ENCODE measurements around the gene LRRC32. TPM values are rescaled to one million over a fixed set of nuclear protein-coding genes. Genes with fewer than 3 reads are reported as not detected.

The LRRC32 gene
- polyA plus RNA-seq, 2 donors: 8.1 to 8.5 TPM

GRCh38 chr11:76709756-76710155 lies 39.2 kb upstream of the LRRC32 start:
- H3K27ac ChIP-seq (ENCODE audit: low read depth in 2 of 2, low read length in 1 of 2): no peak overlapping the region
- WGBS, 2 donors: 68 to 87% methylated on average over 4 of the region's 4 CpGs

GRCh38 chr11:76708972-76709660 lies 38.6 kb upstream of the LRRC32 start:
- 85 to 88% methylated on average over 8 of the region's 8 CpGs for WGBS, 2 donors
- H3K27ac ChIP-seq (ENCODE audit: low read depth in 2 of 2, low read length in 1 of 2): no peak overlapping the region
- H3K27me3 ChIP-seq (ENCODE audit: control insufficient read depth in 1 of 2, insufficient read depth in 2 of 2, low read length in 2 of 2): no peaks in the 10 kb centered on the region
- no peaks in the 10 kb centered on the region for H3K4me1 ChIP-seq (ENCODE audit: control insufficient read depth in 2 of 2, insufficient read depth in 2 of 2, low read length in 1 of 2)
- peaks cover 0 to 4% of the 10 kb centered on the region in 2 donors for H3K9me3 ChIP-seq (ENCODE audit: control insufficient read depth in 2 of 2, insufficient read depth in 1 of 2, low read depth in 1 of 2, low read length in 1 of 2)
- H3K4me3 ChIP-seq (ENCODE audit: low read depth in 1 of 2, low read length in 2 of 2): no peak overlapping the region
- no peaks in the 10 kb centered on the region for H3K36me3 ChIP-seq (ENCODE audit: control insufficient read depth in 2 of 2, insufficient read depth in 2 of 2, low read length in 1 of 2)

More at GRCh38 chr11:76709756-76710155, 39.2 kb upstream of the LRRC32 start:
- Histone ChIP-seq H3K4me3 (ENCODE audit: low read depth in 1 of 2, low read length in 2 of 2) (no peak overlapping the region), H3K9me3 (ENCODE audit: control insufficient read depth in 2 of 2, insufficient read depth in 1 of 2, low read depth in 1 of 2, low read length in 1 of 2) (peaks cover 0 to 4% of the 10 kb centered on the region in 2 donors), H3K4me1 (ENCODE audit: control insufficient read depth in 2 of 2, insufficient read depth in 2 of 2, low read length in 1 of 2) (no peaks in the 10 kb centered on the region), H3K36me3 (ENCODE audit: control insufficient read depth in 2 of 2, insufficient read depth in 2 of 2, low read length in 1 of 2) (no peaks in the 10 kb centered on the region), H3K27me3 (ENCODE audit: control insufficient read depth in 1 of 2, insufficient read depth in 2 of 2, low read length in 2 of 2) (no peaks in the 10 kb centered on the region)

DNA sequence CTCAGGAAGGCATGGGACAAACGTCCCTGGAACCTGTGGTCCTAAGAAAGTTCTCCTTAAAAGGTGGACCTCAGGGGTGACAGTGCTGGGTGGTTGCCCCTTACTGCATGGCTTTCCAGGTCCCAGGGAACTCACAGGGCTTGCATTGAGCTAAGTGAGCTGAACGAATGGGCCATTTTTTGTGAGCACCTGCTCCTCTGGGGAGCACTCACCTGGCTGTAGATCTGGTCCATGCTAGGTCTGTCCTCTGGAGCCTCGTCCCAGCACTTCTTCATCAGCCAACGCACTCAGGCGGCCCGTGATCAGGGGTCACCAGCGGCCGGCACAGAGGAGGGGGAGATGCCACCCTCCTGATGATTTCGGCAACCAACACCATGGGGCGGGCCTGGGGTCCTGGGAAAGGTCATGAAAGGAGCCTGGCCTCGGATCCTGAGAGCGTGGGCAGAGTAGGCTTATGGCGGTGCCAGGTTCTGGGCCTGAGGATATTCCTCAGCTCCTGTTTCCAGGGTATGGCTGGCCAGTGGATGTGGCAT lies 36.8 kb upstream of the LRRC32 start:
- 87 to 88% methylated on average over 13 of the region's 13 CpGs for WGBS, 2 donors
- H3K4me1 ChIP-seq (ENCODE audit: control insufficient read depth in 2 of 2, insufficient read depth in 2 of 2, low read length in 1 of 2): no peaks in the 10 kb centered on the region
- H3K36me3 ChIP-seq (ENCODE audit: control insufficient read depth in 2 of 2, insufficient read depth in 2 of 2, low read length in 1 of 2): no peaks in the 10 kb centered on the region

GRCh38 chr11:76706667-76707066 lies 36.1 kb upstream of the LRRC32 start:
- Histone ChIP-seq H3K9me3 (ENCODE audit: control insufficient read depth in 2 of 2, insufficient read depth in 1 of 2, low read depth in 1 of 2, low read length in 1 of 2) (peaks cover 0 to 4% of the 10 kb centered on the region in 2 donors), H3K36me3 (ENCODE audit: control insufficient read depth in 2 of 2, insufficient read depth in 2 of 2, low read length in 1 of 2) (no peaks in the 10 kb centered on the region), H3K27ac (ENCODE audit: low read depth in 2 of 2, low read length in 1 of 2) (no peak overlapping the region), H3K4me3 (ENCODE audit: low read depth in 1 of 2, low read length in 2 of 2) (no peak overlapping the region), H3K27me3 (ENCODE audit: control insufficient read depth in 1 of 2, insufficient read depth in 2 of 2, low read length in 2 of 2) (no peaks in the 10 kb centered on the region), H3K4me1 (ENCODE audit: control insufficient read depth in 2 of 2, insufficient read depth in 2 of 2, low read length in 1 of 2) (no peaks in the 10 kb centered on the region)
- 63 to 70% methylated on average over 5 of the region's 5 CpGs for WGBS, 2 donors

More for the DNA sequence above, 36.8 kb upstream of the LRRC32 start:
- Histone ChIP-seq H3K27me3 (ENCODE audit: control insufficient read depth in 1 of 2, insufficient read depth in 2 of 2, low read length in 2 of 2) (no peaks in the 10 kb centered on the region), H3K27ac (ENCODE audit: low read depth in 2 of 2, low read length in 1 of 2) (no peak overlapping the region), H3K9me3 (ENCODE audit: control insufficient read depth in 2 of 2, insufficient read depth in 1 of 2, low read depth in 1 of 2, low read length in 1 of 2) (peaks cover 0 to 4% of the 10 kb centered on the region in 2 donors), H3K4me3 (ENCODE audit: low read depth in 1 of 2, low read length in 2 of 2) (no peak overlapping the region)

- WGBS, 2 donors: 92 to 94% methylated on average over 5 of the region's 5 CpGs
- H3K27me3 ChIP-seq (ENCODE audit: control insufficient read depth in 1 of 2, insufficient read depth in 2 of 2, low read length in 2 of 2): no peaks in the 10 kb centered on the region
- H3K36me3 ChIP-seq (ENCODE audit: control insufficient read depth in 2 of 2, insufficient read depth in 2 of 2, low read length in 1 of 2): no peaks in the 10 kb centered on the region
- H3K4me3 ChIP-seq (ENCODE audit: low read depth in 1 of 2, low read length in 2 of 2): no peak overlapping the region
- no peaks in the 10 kb centered on the region for H3K4me1 ChIP-seq (ENCODE audit: control insufficient read depth in 2 of 2, insufficient read depth in 2 of 2, low read length in 1 of 2)
- H3K9me3 ChIP-seq (ENCODE audit: control insufficient read depth in 2 of 2, insufficient read depth in 1 of 2, low read depth in 1 of 2, low read length in 1 of 2): peaks cover 0 to 4% of the 10 kb centered on the region in 2 donors
- no peak overlapping the region for H3K27ac ChIP-seq (ENCODE audit: low read depth in 2 of 2, low read length in 1 of 2)
Observed at GRCh38 chr11:76705826-76706225, 35.3 kb upstream of the LRRC32 start.

DNA sequence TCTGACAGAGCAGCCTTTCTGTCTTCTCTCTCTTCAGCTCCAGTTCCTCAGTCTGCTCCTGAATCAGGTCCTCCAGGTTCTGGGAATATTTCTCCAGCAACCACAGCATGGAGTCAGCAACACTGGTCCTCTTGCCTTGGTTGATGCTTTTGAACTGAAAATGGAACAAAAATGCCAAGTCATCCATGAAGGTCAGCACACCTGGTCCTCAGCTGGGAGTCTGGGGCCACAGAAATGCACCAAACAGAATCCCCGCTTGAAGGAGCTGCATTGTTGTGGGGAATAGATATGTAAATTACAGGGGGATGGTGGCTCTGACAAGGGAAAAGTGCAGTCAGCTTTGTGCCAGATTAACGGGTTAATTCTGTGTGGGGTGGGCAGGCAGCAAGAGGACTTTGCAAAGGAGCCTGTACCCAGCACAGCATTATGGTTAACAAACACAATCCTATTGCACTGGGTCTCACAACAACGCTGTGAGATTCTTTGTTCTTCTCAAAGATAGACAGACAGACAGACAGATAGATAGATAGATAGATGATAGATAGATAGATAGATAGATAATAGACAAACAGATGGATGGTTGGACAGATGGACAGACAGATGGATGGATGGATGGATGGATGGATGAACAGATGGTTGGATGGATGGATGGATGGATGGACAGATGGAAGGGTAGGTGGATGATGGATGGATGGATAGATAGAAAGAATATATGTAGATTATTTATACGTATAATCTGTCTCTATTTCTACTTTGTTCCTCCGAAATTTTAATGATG lies 33.8 kb upstream of the LRRC32 start:
- 69% methylated on average over 5 of the region's 5 CpGs for WGBS, 2 donors
- no peak overlapping the region for H3K4me3 ChIP-seq (ENCODE audit: low read depth in 1 of 2, low read length in 2 of 2)
- no peaks in the 10 kb centered on the region for H3K36me3 ChIP-seq (ENCODE audit: control insufficient read depth in 2 of 2, insufficient read depth in 2 of 2, low read length in 1 of 2)
- no peak overlapping the region for H3K27ac ChIP-seq (ENCODE audit: low read depth in 2 of 2, low read length in 1 of 2)
- peaks cover 0 to 4% of the 10 kb centered on the region in 2 donors for H3K9me3 ChIP-seq (ENCODE audit: control insufficient read depth in 2 of 2, insufficient read depth in 1 of 2, low read depth in 1 of 2, low read length in 1 of 2)
- H3K4me1 ChIP-seq (ENCODE audit: control insufficient read depth in 2 of 2, insufficient read depth in 2 of 2, low read length in 1 of 2): no peaks in the 10 kb centered on the region
- no peaks in the 10 kb centered on the region for H3K27me3 ChIP-seq (ENCODE audit: control insufficient read depth in 1 of 2, insufficient read depth in 2 of 2, low read length in 2 of 2)

DNA sequence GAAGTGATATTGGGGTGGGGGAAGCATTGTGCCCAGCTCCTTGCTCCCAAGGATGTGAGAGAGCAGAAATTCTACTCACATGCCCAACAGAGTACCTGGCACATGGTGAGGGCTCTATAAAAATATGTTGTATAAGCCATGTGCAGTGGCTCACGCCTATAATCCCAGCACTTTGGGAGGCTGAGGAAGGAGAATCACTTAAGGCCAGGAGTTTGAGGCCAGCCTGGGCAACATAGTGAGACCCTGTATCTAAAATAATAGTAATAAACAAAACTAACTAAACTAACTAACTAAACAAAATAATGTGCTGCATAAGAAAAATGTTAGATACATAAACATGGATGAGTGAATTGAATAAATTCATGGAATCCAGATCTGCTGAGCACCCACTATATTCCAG lies 33.2 kb upstream of the LRRC32 start:
- Histone ChIP-seq H3K27ac (ENCODE audit: low read depth in 2 of 2, low read length in 1 of 2) (no peak overlapping the region), H3K36me3 (ENCODE audit: control insufficient read depth in 2 of 2, insufficient read depth in 2 of 2, low read length in 1 of 2) (no peaks in the 10 kb centered on the region), H3K9me3 (ENCODE audit: control insufficient read depth in 2 of 2, insufficient read depth in 1 of 2, low read depth in 1 of 2, low read length in 1 of 2) (peaks cover 0 to 4% of the 10 kb centered on the region in 2 donors), H3K4me1 (ENCODE audit: control insufficient read depth in 2 of 2, insufficient read depth in 2 of 2, low read length in 1 of 2) (no peaks in the 10 kb centered on the region), H3K27me3 (ENCODE audit: control insufficient read depth in 1 of 2, insufficient read depth in 2 of 2, low read length in 2 of 2) (no peaks in the 10 kb centered on the region), H3K4me3 (ENCODE audit: low read depth in 1 of 2, low read length in 2 of 2) (no peak overlapping the region)
- WGBS, 2 donors: 93 to 95% methylated on average over 1 of the region's 1 CpG

DNA sequence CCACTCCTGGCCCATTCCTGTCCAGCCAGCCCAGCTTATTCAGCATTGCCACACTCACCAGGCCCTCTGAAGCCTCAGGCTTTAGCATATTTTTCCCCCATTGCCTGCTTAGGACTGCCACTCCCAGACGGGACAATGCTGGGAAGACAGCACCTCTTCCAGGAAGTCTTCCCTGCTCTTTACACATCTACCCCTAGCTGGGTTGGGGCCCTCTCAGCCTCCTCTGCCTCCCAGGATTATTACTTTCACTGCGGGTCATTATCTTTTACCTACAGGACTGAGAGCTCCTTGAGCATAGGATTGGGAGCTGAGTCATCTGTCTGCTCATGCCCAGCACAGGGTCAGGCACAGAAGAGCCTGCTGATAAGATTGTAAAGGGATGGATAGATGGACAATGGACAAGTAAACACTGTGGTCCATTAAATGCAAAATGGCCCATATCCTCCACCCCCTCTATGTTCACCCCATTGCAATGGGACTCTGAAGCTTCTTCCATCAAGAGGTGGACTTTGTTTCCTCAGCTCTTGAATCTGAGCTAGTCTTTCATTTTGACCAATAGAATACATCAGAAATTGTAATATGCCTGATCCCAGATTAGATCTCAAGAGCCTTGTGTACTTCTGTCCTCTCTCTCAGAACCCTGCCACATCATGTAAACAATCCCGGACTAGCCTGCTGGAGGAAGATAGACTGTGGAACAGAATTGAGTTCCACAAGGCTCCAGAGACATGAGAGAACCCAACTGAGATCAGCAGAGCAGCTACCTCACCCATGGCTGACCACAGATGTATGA lies 32.0 kb upstream of the LRRC32 start:
- H3K36me3 ChIP-seq (ENCODE audit: control insufficient read depth in 2 of 2, insufficient read depth in 2 of 2, low read length in 1 of 2): no peaks in the 10 kb centered on the region
- no peaks in the 10 kb centered on the region for H3K4me1 ChIP-seq (ENCODE audit: control insufficient read depth in 2 of 2, insufficient read depth in 2 of 2, low read length in 1 of 2)
- H3K27me3 ChIP-seq (ENCODE audit: control insufficient read depth in 1 of 2, insufficient read depth in 2 of 2, low read length in 2 of 2): no peaks in the 10 kb centered on the region
- peaks cover 0 to 4% of the 10 kb centered on the region in 2 donors for H3K9me3 ChIP-seq (ENCODE audit: control insufficient read depth in 2 of 2, insufficient read depth in 1 of 2, low read depth in 1 of 2, low read length in 1 of 2)
- no peak overlapping the region for H3K4me3 ChIP-seq (ENCODE audit: low read depth in 1 of 2, low read length in 2 of 2)
- WGBS, 2 donors: 73 to 78% methylated on average over 3 of the region's 3 CpGs
- no peak overlapping the region for H3K27ac ChIP-seq (ENCODE audit: low read depth in 2 of 2, low read length in 1 of 2)

DNA sequence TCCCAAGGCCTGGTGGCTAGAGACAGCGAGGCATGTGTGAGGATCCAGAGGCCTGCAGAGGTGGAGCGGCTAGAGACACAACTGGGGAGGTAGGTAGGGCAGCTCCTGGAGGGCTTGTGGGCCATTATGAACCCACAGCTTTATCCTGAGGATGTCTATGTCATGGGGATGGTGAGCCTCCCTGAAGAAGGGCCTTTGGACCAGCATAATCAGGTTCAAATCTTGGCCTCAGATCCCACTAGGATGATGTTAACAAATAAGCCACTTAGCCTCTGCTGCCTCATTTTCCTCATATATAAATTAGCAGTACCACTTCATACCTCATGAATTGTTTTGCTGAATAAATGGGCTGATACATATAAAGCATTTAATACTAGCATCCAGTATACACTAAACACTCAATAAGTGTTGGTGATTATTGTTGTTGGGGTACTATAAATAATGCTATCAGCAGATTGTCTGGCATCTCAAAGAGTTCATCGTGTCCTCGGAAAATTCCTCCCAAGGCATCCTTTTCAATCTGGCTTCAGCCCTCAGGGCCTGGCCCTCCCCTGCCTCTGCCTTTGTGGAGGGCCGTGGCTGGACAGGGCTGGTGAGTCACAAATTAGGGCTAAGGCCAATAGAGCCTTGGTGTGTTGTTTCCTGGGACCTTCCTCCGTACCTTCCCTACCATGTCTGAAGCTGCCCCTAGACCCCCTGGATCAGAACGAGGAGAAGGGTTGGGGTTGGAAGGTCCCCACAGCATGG lies 30.9 kb upstream of the LRRC32 start:
- H3K27me3 ChIP-seq (ENCODE audit: control insufficient read depth in 1 of 2, insufficient read depth in 2 of 2, low read length in 2 of 2): no peaks in the 10 kb centered on the region
- 78 to 79% methylated on average over 7 of the region's 7 CpGs for WGBS, 2 donors
- H3K9me3 ChIP-seq (ENCODE audit: control insufficient read depth in 2 of 2, insufficient read depth in 1 of 2, low read depth in 1 of 2, low read length in 1 of 2): peaks cover 0 to 4% of the 10 kb centered on the region in 2 donors
- H3K4me1 ChIP-seq (ENCODE audit: control insufficient read depth in 2 of 2, insufficient read depth in 2 of 2, low read length in 1 of 2): no peaks in the 10 kb centered on the region
- no peak overlapping the region for H3K4me3 ChIP-seq (ENCODE audit: low read depth in 1 of 2, low read length in 2 of 2)
- no peaks in the 10 kb centered on the region for H3K36me3 ChIP-seq (ENCODE audit: control insufficient read depth in 2 of 2, insufficient read depth in 2 of 2, low read length in 1 of 2)
- no peak overlapping the region for H3K27ac ChIP-seq (ENCODE audit: low read depth in 2 of 2, low read length in 1 of 2)
